A549 (cell line): ENCODE data around the gene SULT1B1. TPM values are rescaled to one million over a fixed set of nuclear protein-coding genes. Genes with fewer than 3 reads are reported as not detected.

Experiments
- ATAC-seq, 2 experiments: fragments of 200-7000 bp in 1 of 2; fragments of >200 bp in 1 of 2; cut with Nextera tagmentation in 1 of 2; cut with Tn5 transposase in 1 of 2; 3 replicates each; pipeline versions ENCODE4 v1.8.0 to v1.9.1; 2018 to 2020; ENCODE audit warnings: mild to moderate bottlenecking in 1 of 2, moderate library complexity in 1 of 2
- CTCF ChIA-PET: fragments of 300-600 bp; sonication (Branson Sonifier 250); formaldehyde crosslinking; extraction: SDS; loops from one replicate; lab custom pipeline; 2021; ENCODE audit warnings: antibody characterized with exemption, inconsistent platforms; lab: Yijun Ruan, JAX
- POLR2A ChIA-PET: fragments of 350-600 bp; formaldehyde crosslinking; extraction: SDS; loops from one replicate; lab custom pipeline; 2021; ENCODE audit warnings: antibody characterized with exemption, inconsistent platforms; lab: Yijun Ruan, JAX
- DNase-seq, 2 experiments: peaks; one replicate each; pipeline versions ENCODE4 v3.0.0 to v3.0.0-alpha.2; 2011 to 2016; ENCODE audit warnings: low read depth in 1 of 2, low spot score in 1 of 2
- FAIRE-seq: peaks from 2 replicates; lab custom pipeline; 2011; peaks lifted over from hg19 to GRCh38; lab: Jason Lieb, UNC
- H3K27ac ChIP-seq, 2 experiments: fragments of >200 bp; sonication (Bioruptor Twin); formaldehyde crosslinking; 3 replicates each; pipeline ENCODE4 v1.5.1; 2016 to 2017
- H3K4me1 ChIP-seq: fragments of >200 bp; sonication (Bioruptor Twin); formaldehyde crosslinking; 3 replicates; pipeline ENCODE4 v1.6.1; 2016
- H3K4me2 ChIP-seq: fragments of >200 bp; sonication (Bioruptor Twin); formaldehyde crosslinking; 3 replicates; pipeline ENCODE4 v1.6.1; 2016
- H3K4me3 ChIP-seq: fragments of >200 bp; sonication (Bioruptor Twin); formaldehyde crosslinking; 3 replicates; pipeline ENCODE4 v1.5.1; 2016
- H3K9me3 ChIP-seq: fragments of >200 bp; sonication (Bioruptor Twin); formaldehyde crosslinking; 3 replicates; pipeline ENCODE4 v1.6.1; 2016
- BCL3 ChIP-seq: fragments of >200 bp; sonication (Bioruptor Twin); formaldehyde crosslinking; IDR thresholded peaks from 3 replicates; pipeline ENCODE4 v1.6.1; 2016
- CEBPB ChIP-seq, 2 experiments: fragments of >200 bp in 1 of 2; sonication (Bioruptor Twin) in 1 of 2; formaldehyde crosslinking in 1 of 2; IDR thresholded peaks; 2 replicates each; pipeline ENCODE4 v1.6.1; 2012 to 2016
- EHMT2 ChIP-seq: fragments of 200-600 bp; sonication (generic); IDR thresholded peaks from 2 replicates; pipeline ENCODE4 v1.6.1; 2016; ENCODE audit warnings: antibody characterized with exemption, low read depth, mild to moderate bottlenecking, moderate library complexity
- ELK1 ChIP-seq: fragments of 150-350 bp; IDR thresholded peaks from 2 replicates; pipeline ENCODE4 v1.6.1; 2014; ENCODE audit warnings: low read depth, mild to moderate bottlenecking, low read length
- EP300 ChIP-seq, 2 experiments: fragments of >200 bp; sonication (Bioruptor Twin); formaldehyde crosslinking; IDR thresholded peaks; 2 replicates in 1 of 2; 3 replicates in 1 of 2; pipeline ENCODE4 v1.6.1; 2016 to 2017
- FOSL2 ChIP-seq, 2 experiments: fragments of 450-650 bp in 1 of 2; fragments of >200 bp in 1 of 2; sonication (Bioruptor Twin) in 1 of 2; formaldehyde crosslinking; IDR thresholded peaks; 2 replicates each; pipeline versions ENCODE4 v1.5.0 to v1.6.1; 2016 to 2020; ENCODE audit warnings: mild to moderate bottlenecking in 1 of 2, moderate library complexity in 1 of 2
- HOXA7 ChIP-seq: fragments of 250-450 bp; sonication (Bioruptor Pico); IDR thresholded peaks from 2 replicates; pipeline ENCODE4 v1.5.0; 2020; ENCODE audit warnings: mild to moderate bottlenecking, moderate library complexity
- HOXB13 ChIP-seq: fragments of 250-450 bp; sonication (Bioruptor Pico); IDR thresholded peaks from 2 replicates; pipeline ENCODE4 v1.5.0; 2020; ENCODE audit warnings: low read depth, mild to moderate bottlenecking, moderate library complexity
- JUNB ChIP-seq: fragments of >200 bp; sonication (Bioruptor Twin); formaldehyde crosslinking; IDR thresholded peaks from 2 replicates; pipeline ENCODE4 v1.6.1; 2016
- KDM1A ChIP-seq: fragments of 200-600 bp; sonication (generic); IDR thresholded peaks from 2 replicates; pipeline ENCODE4 v1.6.1; 2016; ENCODE audit warnings: low read depth, mild to moderate bottlenecking
- MAFK ChIP-seq: fragments of 450-650 bp; IDR thresholded peaks from 2 replicates; pipeline ENCODE4 v1.6.1; 2014; ENCODE audit not compliant: partially characterized antibody
- MAZ ChIP-seq: fragments of 150-350 bp; IDR thresholded peaks from 2 replicates; pipeline ENCODE4 v1.6.1; 2014; ENCODE audit warnings: antibody characterized with exemption, low read depth, low read length, borderline replicate concordance
- NPAS2 ChIP-seq: fragments of 250-450 bp; sonication (Bioruptor Pico); IDR thresholded peaks from 2 replicates; pipeline ENCODE4 v1.8.0; 2022; ENCODE audit warnings: mild to moderate bottlenecking, moderate library complexity, borderline replicate concordance
- NR3C1 ChIP-seq: fragments of >200 bp; sonication (Bioruptor Twin); formaldehyde crosslinking; IDR thresholded peaks from 3 replicates; pipeline ENCODE4 v1.6.1; 2017
- PHF8 ChIP-seq: fragments of 200-600 bp; sonication (generic); IDR thresholded peaks from 2 replicates; pipeline ENCODE4 v1.6.1; 2016; ENCODE audit warnings: low read depth, mild to moderate bottlenecking, antibody characterized with exemption, moderate library complexity, borderline replicate concordance
- POLR2A ChIP-seq: IDR thresholded peaks from 2 replicates; pipeline ENCODE4 v1.6.1; 2012; ENCODE audit warnings: mild to moderate bottlenecking, low read length
- POLR2AphosphoS2 ChIP-seq: conservative IDR thresholded peaks from 2 replicates; pipeline ENCODE4 v1.6.1; 2012; ENCODE audit warnings: low read length, improper control_type of control experiment, inconsistent platforms
- RCOR1 ChIP-seq: fragments of 150-350 bp; IDR thresholded peaks from 2 replicates; pipeline ENCODE4 v1.6.1; 2014; ENCODE audit warnings: antibody characterized with exemption, low read length, low read depth
- USF2 ChIP-seq: fragments of 450-650 bp; IDR thresholded peaks from 2 replicates; pipeline ENCODE4 v1.6.1; 2014; ENCODE audit warnings: antibody characterized with exemption
- ZSCAN20 ChIP-seq: fragments of 250-450 bp; sonication (Bioruptor Pico); IDR thresholded peaks from 2 replicates; pipeline ENCODE4 v1.8.0; 2022; ENCODE audit warnings: mild to moderate bottlenecking, moderate library complexity
- WGBS: methylation state at CpG from one replicate; pipeline ENCODE4 v1.1.6; 2017; ENCODE audit errors: missing lambda C conversion rate; 5-methylcytosine and 5-hydroxymethylcytosine counted together
- polyA plus RNA-seq, 4 experiments: library from polyadenylated mRNA; depleted of rRNA in 3 of 4; stranded (reverse); fragments of >200 nt; fragmentation: RNase III in 1 of 4; extraction: RNeasy Plus Mini Kit Qiagen cat#74134 plus additional on column Dnase treatment in 1 of 4; gene quantifications; 2 replicates in 3 of 4; 3 replicates in 1 of 4; pipeline ENCODE4 v1.2.3, GENCODE V29; 2011 to 2017
- TF ChIP-seq, protein P1 (sequence below): IDR thresholded peaks from 2 replicates; pipeline ENCODE4 v1.6.1; 2012
- TF ChIP-seq, protein P2 (sequence below): fragments of >200 bp; sonication (Bioruptor Twin); formaldehyde crosslinking; IDR thresholded peaks from 3 replicates; pipeline ENCODE4 v1.5.1; 2016

Gene SULT1B1
- polyA plus RNA-seq, 2 of the 4 experiments (the other 2 are of a cell fraction), result 0.01 to 0.13 TPM

GRCh38 chr4:69717778-69718177 is 42.6 kb downstream of the SULT1B1 start:
- Histone ChIP-seq H3K27ac (no peak overlapping the region), H3K4me2 (no peak overlapping the region), H3K4me3 (no peak overlapping the region), H3K4me1 (no peaks in the 10 kb centered on the region), H3K9me3 (no peaks in the 10 kb centered on the region)
- ChIA-PET POLR2A (no interaction called here), CTCF (no interaction called here)
- DNase-seq (no peak), FAIRE-seq (no peak), ATAC-seq (no peak)
- TF ChIP-seq ZSCAN20 (CRISPR knock-in tag), result no peak

DNA sequence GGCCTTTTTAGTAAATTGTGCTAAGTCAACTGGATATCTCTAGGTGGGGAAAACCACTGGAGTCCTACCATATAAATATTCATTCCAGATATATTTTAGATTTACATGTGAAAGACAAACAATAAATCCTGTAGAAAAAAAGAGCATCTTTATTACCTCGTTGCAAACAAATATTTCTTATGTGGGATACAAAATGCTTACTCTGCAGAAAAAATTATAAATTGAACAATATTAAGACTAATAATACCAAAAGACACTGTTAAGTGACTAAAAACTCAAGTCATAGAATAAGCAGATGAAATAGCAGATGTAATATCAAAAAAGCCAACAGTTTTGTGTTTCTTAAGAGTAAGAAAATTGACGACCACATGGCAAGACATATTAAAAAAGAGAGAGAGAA is 43.8 kb downstream of the SULT1B1 start:
- 62% methylated on average over 2 of the region's 2 CpGs for WGBS
- POLR2A ChIA-PET, result no interaction called here
- no peak overlapping the region for H3K27ac ChIP-seq
- H3K4me2 ChIP-seq, result no peak overlapping the region
- FAIRE-seq (no peak), DNase-seq (no peak), ATAC-seq (no peak)
- no peak overlapping the region for H3K4me3 ChIP-seq
- TF ChIP-seq MAFK (peak; percentile 82), KDM1A (no peak)
- H3K9me3 ChIP-seq, result no peaks in the 10 kb centered on the region
- CTCF ChIA-PET, result no interaction called here
- no peaks in the 10 kb centered on the region for H3K4me1 ChIP-seq

DNA sequence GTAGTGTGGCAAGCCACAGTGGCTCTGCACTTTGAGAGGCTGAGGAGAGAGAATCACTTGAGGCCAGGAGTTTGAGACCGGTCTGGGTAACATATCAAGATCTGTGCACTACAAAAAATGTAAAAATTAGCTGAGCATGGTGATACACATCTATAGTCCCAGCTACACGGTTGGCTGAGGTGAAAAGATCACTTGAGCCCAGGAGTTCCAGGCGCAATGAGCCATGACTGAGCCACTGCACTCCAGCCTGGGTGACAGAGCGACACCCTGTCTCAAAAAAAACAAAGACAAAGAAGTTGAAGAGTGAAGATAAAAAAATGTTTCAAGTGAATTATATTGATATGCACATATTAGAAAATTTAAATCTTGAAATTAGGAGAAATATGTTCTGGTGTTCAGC is 46.3 kb downstream of the SULT1B1 start:
- TF ChIP-seq FOSL2 (IDR thresholded peaks at IDR 0.05) (no peak), FOSL2 (CRISPR knock-in tag; IDR thresholded peaks at IDR 0.05) (no peak), JUNB (no peak), EP300 (IDR thresholded peaks at IDR 0.05) (no peak), HOXB13 (CRISPR knock-in tag) (no peak), PHF8 (no peak), ZSCAN20 (CRISPR knock-in tag) (no peak), POLR2AphosphoS2 (no peak), MAZ (no peak), CEBPB (IDR thresholded peaks at IDR 0.05) (no peak), HOXA7 (CRISPR knock-in tag) (no peak), EHMT2 (no peak), USF2 (no peak), NR3C1 (no peak), ELK1 (no peak), RCOR1 (no peak), NPAS2 (CRISPR knock-in tag) (no peak)
- TF ChIP-seq, protein P1, sequence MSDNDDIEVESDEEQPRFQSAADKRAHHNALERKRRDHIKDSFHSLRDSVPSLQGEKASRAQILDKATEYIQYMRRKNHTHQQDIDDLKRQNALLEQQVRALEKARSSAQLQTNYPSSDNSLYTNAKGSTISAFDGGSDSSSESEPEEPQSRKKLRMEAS, result no peak
- ATAC-seq, result no peak
- ChIA-PET CTCF (no interaction called here), POLR2A (no interaction called here)
- FAIRE-seq, result no peak
- Histone ChIP-seq H3K27ac (no peak overlapping the region), H3K4me2 (no peak overlapping the region), H3K9me3 (no peaks in the 10 kb centered on the region), H3K4me3 (no peak overlapping the region), H3K4me1 (no peaks in the 10 kb centered on the region)
- no peak for DNase-seq
- 40% methylated on average over 4 of the region's 4 CpGs for WGBS

- FAIRE-seq, result no peak
Measured at GRCh38 chr4:69713593-69713992, 46.8 kb downstream of the SULT1B1 start.

More at GRCh38 chr4:69713593-69713992, 46.8 kb downstream of the SULT1B1 start:
- WGBS, result 18% methylated on average over 2 of the region's 2 CpGs
- no peaks in the 10 kb centered on the region for H3K9me3 ChIP-seq
- H3K4me3 ChIP-seq, result no peak overlapping the region
- ChIA-PET POLR2A (no interaction called here), CTCF (no interaction called here)
- no peak for ATAC-seq
- H3K27ac ChIP-seq, result no peak overlapping the region
- H3K4me1 ChIP-seq, result no peaks in the 10 kb centered on the region
- TF ChIP-seq, protein P2, sequence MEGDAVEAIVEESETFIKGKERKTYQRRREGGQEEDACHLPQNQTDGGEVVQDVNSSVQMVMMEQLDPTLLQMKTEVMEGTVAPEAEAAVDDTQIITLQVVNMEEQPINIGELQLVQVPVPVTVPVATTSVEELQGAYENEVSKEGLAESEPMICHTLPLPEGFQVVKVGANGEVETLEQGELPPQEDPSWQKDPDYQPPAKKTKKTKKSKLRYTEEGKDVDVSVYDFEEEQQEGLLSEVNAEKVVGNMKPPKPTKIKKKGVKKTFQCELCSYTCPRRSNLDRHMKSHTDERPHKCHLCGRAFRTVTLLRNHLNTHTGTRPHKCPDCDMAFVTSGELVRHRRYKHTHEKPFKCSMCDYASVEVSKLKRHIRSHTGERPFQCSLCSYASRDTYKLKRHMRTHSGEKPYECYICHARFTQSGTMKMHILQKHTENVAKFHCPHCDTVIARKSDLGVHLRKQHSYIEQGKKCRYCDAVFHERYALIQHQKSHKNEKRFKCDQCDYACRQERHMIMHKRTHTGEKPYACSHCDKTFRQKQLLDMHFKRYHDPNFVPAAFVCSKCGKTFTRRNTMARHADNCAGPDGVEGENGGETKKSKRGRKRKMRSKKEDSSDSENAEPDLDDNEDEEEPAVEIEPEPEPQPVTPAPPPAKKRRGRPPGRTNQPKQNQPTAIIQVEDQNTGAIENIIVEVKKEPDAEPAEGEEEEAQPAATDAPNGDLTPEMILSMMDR, result no peak
- TF ChIP-seq BCL3 (no peak), CEBPB (IDR thresholded peaks at IDR 0.05) (peak in 1 of 2 experiments; percentile 16; a peak in 1 of 4 replicates), POLR2A (no peak)
- peak in 1 of 2 experiments; percentile 2 for DNase-seq
- no peak overlapping the region for H3K4me2 ChIP-seq
